H1 (cell line): ENCODE measurements around the gene PYGB. TPM values are rescaled to one million over a fixed set of nuclear protein-coding genes. Genes with fewer than 3 reads are reported as not detected.

Experiments used
- CTCF ChIA-PET: fragments of 300-600 bp; sonication (Branson Sonifier 250); formaldehyde crosslinking; loops from one replicate; lab custom pipeline; 2021; ENCODE audit not compliant: partially characterized antibody; lab: Charles Lee
- POLR2A ChIA-PET: fragments of 300-600 bp; sonication (Branson Sonifier 250); formaldehyde crosslinking; loops from one replicate; lab custom pipeline; 2021; ENCODE audit warnings: inconsistent platforms; ENCODE audit not compliant: partially characterized antibody; lab: Charles Lee
- DNase-seq, 2 experiments: peaks; one replicate each; pipeline versions ENCODE4 v3.0.0 to v3.0.0-alpha.2; 2010 to 2022; ENCODE audit warnings: low spot score in 2 of 2, low read depth in 1 of 2, mixed read lengths in 1 of 2
- FAIRE-seq: peaks from 2 replicates; lab custom pipeline; 2011; peaks lifted over from hg19 to GRCh38; lab: Jason Lieb, UNC
- H2AFZ ChIP-seq: 2 replicates; pipeline ENCODE4 v1.8.1; 2012; ENCODE audit warnings: low read length, inconsistent platforms
- H2AK5ac ChIP-seq: 2 replicates; pipeline ENCODE4 v1.6.1; 2013; ENCODE audit warnings: low read depth, low read length
- H2BK120ac ChIP-seq: replicated peaks from 2 replicates; pipeline ENCODE3; 2013; ENCODE audit warnings: low read depth, low read length, inconsistent platforms
- H2BK12ac ChIP-seq: 2 replicates; pipeline ENCODE4 v1.6.1; 2013; ENCODE audit warnings: low read depth, low read length
- H2BK15ac ChIP-seq: 2 replicates; pipeline ENCODE4 v1.6.1; 2013; ENCODE audit warnings: low read length
- H2BK20ac ChIP-seq: 2 replicates; pipeline ENCODE4 v1.6.1; 2013; ENCODE audit warnings: low read length
- H2BK5ac ChIP-seq: 2 replicates; pipeline ENCODE4 v1.6.1; 2013; ENCODE audit warnings: low read depth, low read length
- H3K14ac ChIP-seq: 2 replicates; pipeline ENCODE4 v1.6.1; 2013; ENCODE audit warnings: inconsistent platforms; ENCODE audit not compliant: insufficient read length
- H3K18ac ChIP-seq: 2 replicates; pipeline ENCODE4 v1.6.1; 2013; ENCODE audit warnings: low read length; ENCODE audit errors: extremely low read depth
- H3K23ac ChIP-seq: 2 replicates; pipeline ENCODE4 v1.6.1; 2013; ENCODE audit warnings: inconsistent platforms; ENCODE audit not compliant: insufficient read length
- H3K23me2 ChIP-seq: 2 replicates; pipeline ENCODE4 v1.6.1; 2013; ENCODE audit warnings: low read depth, low read length
- H3K27ac ChIP-seq: 2 replicates; pipeline ENCODE4 v1.6.1; 2011; ENCODE audit warnings: low read depth, low read length, inconsistent platforms
- H3K27me3 ChIP-seq, 4 experiments: replicated peaks in 1 of 4; 1 replicate in 1 of 4; 2 replicates in 3 of 4; pipeline versions ENCODE4 v1.6.1 to v1.8.1; 2011 to 2013; ENCODE audit warnings: low read length in 3 of 4, mild to moderate bottlenecking in 3 of 4, inconsistent platforms in 2 of 4, mixed read lengths in 2 of 4, moderate library complexity in 1 of 4; ENCODE audit not compliant: control insufficient read depth in 3 of 4, insufficient read depth in 3 of 4; ENCODE audit errors: extremely low read depth in 1 of 4
- H3K36me3 ChIP-seq, 4 experiments: 2 replicates each; pipeline versions ENCODE4 v1.6.1 to v1.8.1; 2011 to 2013; ENCODE audit warnings: mild to moderate bottlenecking in 4 of 4, low read length in 3 of 4, moderate library complexity in 2 of 4, control low read depth in 1 of 4, inconsistent platforms in 1 of 4; ENCODE audit not compliant: insufficient read depth in 4 of 4, control insufficient read depth in 2 of 4
- H3K4ac ChIP-seq: replicated peaks from 2 replicates; pipeline ENCODE3; 2013; ENCODE audit warnings: low read length, low read depth, mixed read lengths, inconsistent platforms; ENCODE audit not compliant: insufficient read length
- H3K4me1 ChIP-seq, 4 experiments: replicated peaks in 1 of 4; 1 replicate in 1 of 4; 2 replicates in 3 of 4; pipeline versions ENCODE4 v1.6.1 to v1.8.1; 2011 to 2013; ENCODE audit warnings: low read length in 3 of 4, inconsistent platforms in 2 of 4, mixed read lengths in 1 of 4; ENCODE audit not compliant: insufficient read depth in 4 of 4, control insufficient read depth in 3 of 4
- H3K4me2 ChIP-seq, 2 experiments: 2 replicates each; pipeline versions ENCODE4 v1.6.1 to v1.8.1; 2011 to 2013; ENCODE audit warnings: low read depth in 2 of 2, low read length in 2 of 2, control low read depth in 1 of 2, inconsistent platforms in 1 of 2, mild to moderate bottlenecking in 1 of 2; ENCODE audit not compliant: insufficient read depth in 1 of 2
- H3K4me3 ChIP-seq, 4 experiments: fragments of 200-600, 300-600 bp in 1 of 4; sonication (generic), shearing (Covaris generic), sonication (Bioruptor Twin) in 1 of 4; 2 replicates each; pipeline versions ENCODE4 v1.5.1 to v1.8.1; 2011 to 2016; ENCODE audit warnings: low read length in 4 of 4, low read depth in 3 of 4, control low read depth in 2 of 4, inconsistent platforms in 2 of 4, mild to moderate bottlenecking in 2 of 4, mixed read lengths in 1 of 4, moderate library complexity in 1 of 4; ENCODE audit not compliant: insufficient read depth in 2 of 4; ENCODE audit errors: extremely low read depth in 1 of 4
- H3K56ac ChIP-seq: replicated peaks from 2 replicates; pipeline ENCODE3; 2013; ENCODE audit warnings: low read depth, mild to moderate bottlenecking, mixed read lengths, low read length, inconsistent platforms; ENCODE audit not compliant: insufficient read length
- H3K79me1 ChIP-seq: 2 replicates; pipeline ENCODE4 v1.6.1; 2013; ENCODE audit warnings: low read depth, low read length, control low read depth
- H3K79me2 ChIP-seq, 2 experiments: 2 replicates each; pipeline versions ENCODE4 v1.6.1 to v1.8.1; 2012 to 2013; ENCODE audit warnings: low read length in 2 of 2, mild to moderate bottlenecking in 2 of 2, inconsistent platforms in 1 of 2; ENCODE audit not compliant: insufficient read depth in 2 of 2, control insufficient read depth in 1 of 2
- H3K9ac ChIP-seq, 4 experiments: replicated peaks in 1 of 4; 1 replicate in 1 of 4; 2 replicates in 3 of 4; pipeline versions ENCODE4 v1.6.1 to v1.8.1; 2011 to 2013; ENCODE audit warnings: low read depth in 3 of 4, low read length in 3 of 4, control low read depth in 2 of 4, mild to moderate bottlenecking in 2 of 4, moderate library complexity in 2 of 4, inconsistent platforms in 1 of 4; ENCODE audit errors: extremely low read depth in 1 of 4
- H3K9me3 ChIP-seq, 2 experiments: 2 replicates each; pipeline versions ENCODE4 v1.6.1 to v1.8.1; 2012 to 2013; ENCODE audit warnings: mild to moderate bottlenecking in 2 of 2, moderate library complexity in 2 of 2, control low read depth in 1 of 2, inconsistent platforms in 1 of 2, low read depth in 1 of 2, low read length in 1 of 2, mixed read lengths in 1 of 2; ENCODE audit not compliant: insufficient read depth in 2 of 2
- H4K20me1 ChIP-seq, 2 experiments: replicated peaks in 1 of 2; 2 replicates each; pipeline versions ENCODE3 to v1.8.1; 2011 to 2013; ENCODE audit warnings: inconsistent platforms in 2 of 2, low read length in 2 of 2, mild to moderate bottlenecking in 1 of 2; ENCODE audit not compliant: insufficient read depth in 2 of 2, control insufficient read depth in 1 of 2
- H4K5ac ChIP-seq: 2 replicates; pipeline ENCODE4 v1.6.1; 2013; ENCODE audit warnings: low read length, low read depth, mixed read lengths, inconsistent platforms; ENCODE audit not compliant: insufficient read length
- H4K8ac ChIP-seq: 2 replicates; pipeline ENCODE4 v1.8.0; 2013; ENCODE audit warnings: mild to moderate bottlenecking, moderate library complexity, low read length, inconsistent platforms; ENCODE audit not compliant: insufficient read depth; ENCODE audit errors: extremely low read depth
- H4K91ac ChIP-seq: replicated peaks from 2 replicates; pipeline ENCODE3; 2013; ENCODE audit warnings: low read length, mixed read lengths, inconsistent platforms; ENCODE audit not compliant: insufficient read length
- BCL11A ChIP-seq, 2 experiments: IDR thresholded peaks; one replicate each; pipeline ENCODE4 v1.6.1; 2011; ENCODE audit warnings: low read depth in 2 of 2, low read length in 2 of 2, mild to moderate bottlenecking in 2 of 2
- CBX5 ChIP-seq: fragments of 300-800, 300-1000 bp; sonication (generic); IDR thresholded peaks from 2 replicates; pipeline ENCODE4 v1.7.1; 2016; ENCODE audit warnings: antibody characterized with exemption, low read length, low read depth
- GABPA ChIP-seq: IDR thresholded peaks from 2 replicates; pipeline ENCODE4 v1.6.1; 2011; ENCODE audit warnings: mild to moderate bottlenecking, low read length, moderate library complexity, borderline replicate concordance; ENCODE audit not compliant: insufficient read depth
- KDM5A ChIP-seq: fragments of 200-600 bp; IDR thresholded peaks from 2 replicates; pipeline ENCODE4 v1.7.1; 2012; ENCODE audit warnings: mild to moderate bottlenecking, low read length, inconsistent platforms, mixed read lengths
- MAFK ChIP-seq: IDR thresholded peaks from 2 replicates; pipeline ENCODE4 v1.6.1; 2012; ENCODE audit warnings: low read depth, mild to moderate bottlenecking, improper control_type of control experiment, low read length
- RXRA ChIP-seq: IDR thresholded peaks from 2 replicates; pipeline ENCODE4 v1.6.1; 2011; ENCODE audit warnings: low read depth, mild to moderate bottlenecking, low read length, moderate library complexity; ENCODE audit not compliant: insufficient read depth
- SIN3A ChIP-seq, 2 experiments: IDR thresholded peaks in 1 of 2; conservative IDR thresholded peaks in 1 of 2; 2 replicates each; pipeline ENCODE4 v1.6.1; 2011 to 2012; ENCODE audit warnings: low read length in 2 of 2, improper control_type of control experiment in 1 of 2, low read depth in 1 of 2, mild to moderate bottlenecking in 1 of 2
- TAF1 ChIP-seq: IDR thresholded peaks from 2 replicates; pipeline ENCODE4 v1.6.1; 2011; ENCODE audit warnings: mild to moderate bottlenecking, low read depth, low read length
- TAF7 ChIP-seq: optimal IDR thresholded peaks from 2 replicates; pipeline ENCODE3; 2011; ENCODE audit warnings: low read depth, mild to moderate bottlenecking, inconsistent platforms, low read length, moderate library complexity, borderline replicate concordance
- WGBS, 2 experiments: shearing (Covaris generic) in 1 of 2; methylation state at CpG; one replicate each; pipeline versions ENCODE4 v1.1.6 to v1.1.7; 2013 to 2015; ENCODE audit warnings: low lambda C conversion rate in 2 of 2, mixed read lengths in 2 of 2, inconsistent platforms in 1 of 2, low coverage in 1 of 2, missing lambda C conversion rate in 1 of 2; ENCODE audit not compliant: insufficient replicate concordance in 2 of 2, insufficient coverage in 1 of 2, insufficient read length in 1 of 2; ENCODE audit errors: extremely low coverage in 1 of 2, missing lambda C conversion rate in 1 of 2; 5-methylcytosine and 5-hydroxymethylcytosine counted together
- polyA plus RNA-seq, 7 experiments: library from polyadenylated mRNA; depleted of rRNA in 3 of 7; stranded (reverse) in 5 of 7; unstranded in 2 of 7; fragments of >200 nt in 5 of 7; fragments of 200-250 nt in 2 of 7; gene quantifications; 1 replicate in 5 of 7; 2 replicates in 1 of 7; 4 replicates in 1 of 7; pipeline versions ENCODE4 v1.2.1 to v1.2.3, GENCODE V29; 2011 to 2013; ENCODE audit warnings: missing spikeins in 2 of 7, mixed read lengths in 2 of 7
- total RNA-seq: library from RNA; stranded (reverse); fragmentation: NEBNext Ultra II Directional; extraction: Animal tissue kit (Norgen Biotek cat#: 25700); gene quantifications from 2 replicates; pipeline ENCODE4 v1.2.1, GENCODE V29; 2021

The PYGB gene
- total and polyA plus RNA-seq, 2 of the 8 experiments (the other 6 are each of a cell fraction or from before 2014, with no cell fraction given): 26.6 to 56.0 TPM

GRCh38 chr20:25239387-25240370 lies 8.2 kb upstream of the PYGB start:
- no peaks in the 10 kb centered on the region for H4K20me1 ChIP-seq
- no peak overlapping the region for H2BK12ac ChIP-seq
- H4K91ac ChIP-seq: no peak overlapping the region
- no peak overlapping the region for H3K4me3 ChIP-seq
- POLR2A ChIA-PET: no interaction called here
- no peak overlapping the region for H3K23ac ChIP-seq
- no peak overlapping the region for H3K4ac ChIP-seq
- CTCF ChIA-PET: interaction anchor here (0.5 to 1.1 kb wide), 2 partner anchors 8 to 315 kb away, joined by 3 read pairs; partner anchors contain the start of gene PYGB
- H3K56ac ChIP-seq: no peak overlapping the region
- H2AK5ac ChIP-seq: no peak overlapping the region
- H3K36me3 ChIP-seq: no peaks in the 10 kb centered on the region
- H3K14ac ChIP-seq: no peak overlapping the region
- no peaks in the 10 kb centered on the region for H3K79me1 ChIP-seq
- no peak overlapping the region for H2BK120ac ChIP-seq
- H3K18ac ChIP-seq: no peak overlapping the region
- H2AFZ ChIP-seq: no peak overlapping the region
- no peak overlapping the region for H3K9ac ChIP-seq
- no peaks in the 10 kb centered on the region for H3K23me2 ChIP-seq
- H2BK5ac ChIP-seq: no peak overlapping the region
- WGBS, 2 experiments: 92% methylated on average over 19 of the region's 19 CpGs; no CpG with 5 or more reads in 1 of the 2 experiments
- H4K8ac ChIP-seq: no peak overlapping the region
- no peak overlapping the region for H2BK20ac ChIP-seq
- DNase-seq (no peak), FAIRE-seq (no peak)
- H3K27ac ChIP-seq: no peak overlapping the region
- 0 out of 2 replicates have a peak overlapping the region, but pooled peaks have one; percentile 37 for H2BK15ac ChIP-seq
- no peak overlapping the region for H4K5ac ChIP-seq
- H3K9me3 ChIP-seq: no peaks in the 10 kb centered on the region
- no peaks in the 10 kb centered on the region for H3K4me1 ChIP-seq
- H3K4me2 ChIP-seq: no peak overlapping the region
- TF ChIP-seq CBX5 (no peak), GABPA (no peak), SIN3A (conservative IDR thresholded peaks at IDR 0.05 in 1 of 2, IDR thresholded peaks at IDR 0.05 in 1 of 2; ENCODE audit: low read depth in 1 of 2, low read length in 2 of 2) (no peak), BCL11A (IDR thresholded peaks at IDR 0.05; ENCODE audit: low read depth in 2 of 2, low read length in 2 of 2) (no peak), TAF1 (no peak), KDM5A (no peak), TAF7 (no peak), RXRA (no peak), MAFK (no peak)
- no peaks in the 10 kb centered on the region for H3K79me2 ChIP-seq
- no peaks in the 10 kb centered on the region for H3K27me3 ChIP-seq
